DOHH2 (cell line): Measurements from ENCODE around the gene RTP3.

Experiments
- H3F3A ChIP-seq: fragments of 200-600 bp; sonication (generic), shearing (Covaris generic); 2 replicates; pipeline ENCODE4 v1.6.0; 2016; ENCODE audit warnings: antibody characterized with exemption, mild to moderate bottlenecking; ENCODE audit not compliant: control insufficient read depth, insufficient read depth
- H3K27ac ChIP-seq: fragments of 200-600 bp; sonication (generic); 2 replicates; pipeline ENCODE4 v1.5.1; 2014; ENCODE audit warnings: low read depth, mild to moderate bottlenecking, low read length, moderate library complexity
- H3K27me3 ChIP-seq: fragments of 200-600 bp; sonication (generic); 2 replicates; pipeline ENCODE4 v1.6.1; 2014; ENCODE audit warnings: mild to moderate bottlenecking, low read length, mixed read lengths; ENCODE audit not compliant: control insufficient read depth
- H3K36me3 ChIP-seq: fragments of 200-600 bp; sonication (generic); 2 replicates; pipeline ENCODE4 v1.6.1; 2014; ENCODE audit warnings: mild to moderate bottlenecking, low read length, moderate library complexity, mixed read lengths; ENCODE audit not compliant: control insufficient read depth
- H3K4me1 ChIP-seq: fragments of 200-600 bp; sonication (generic); 2 replicates; pipeline ENCODE4 v1.6.1; 2014; ENCODE audit warnings: mild to moderate bottlenecking, low read length, mixed read lengths; ENCODE audit not compliant: control insufficient read depth
- H3K4me2 ChIP-seq: fragments of 200-600 bp; sonication (generic); 2 replicates; pipeline ENCODE4 v1.6.0; 2014; ENCODE audit warnings: mild to moderate bottlenecking, low read length, moderate library complexity
- H3K4me3 ChIP-seq: fragments of 200-600 bp; sonication (generic); 2 replicates; pipeline ENCODE4 v1.5.1; 2014; ENCODE audit warnings: mild to moderate bottlenecking, low read length, mixed read lengths
- H3K79me2 ChIP-seq: fragments of 200-600 bp; sonication (generic); 2 replicates; pipeline ENCODE4 v1.6.1; 2014; ENCODE audit warnings: mild to moderate bottlenecking, low read length, mixed read lengths; ENCODE audit not compliant: control insufficient read depth
- H3K9me2 ChIP-seq: fragments of 200-600 bp; sonication (generic); replicated peaks from 2 replicates; pipeline ENCODE4 v1.6.1; 2014; ENCODE audit warnings: mild to moderate bottlenecking, low read length, mixed read lengths; ENCODE audit not compliant: control insufficient read depth
- H3K9me3 ChIP-seq: fragments of 200-600 bp; sonication (generic); 2 replicates; pipeline ENCODE4 v1.6.1; 2014; ENCODE audit warnings: antibody characterized with exemption, low read length, mixed read lengths; ENCODE audit not compliant: control insufficient read depth, insufficient read depth
- H4K20me1 ChIP-seq: fragments of 200-600 bp; sonication (generic); 2 replicates; pipeline ENCODE4 v1.6.0; 2014; ENCODE audit warnings: low read depth, mild to moderate bottlenecking, antibody characterized with exemption, low read length, moderate library complexity; ENCODE audit not compliant: control insufficient read depth, insufficient read depth
- CTCF ChIP-seq: fragments of 200-600 bp; sonication (generic); IDR thresholded peaks from one replicate; pipeline ENCODE4 v1.5.1; 2014; ENCODE audit warnings: antibody characterized with exemption, mild to moderate bottlenecking, low read depth, low read length; ENCODE audit not compliant: poor library complexity, severe bottlenecking
- EZH2phosphoT487 ChIP-seq: fragments of 200-600 bp; sonication (generic); IDR thresholded peaks from 2 replicates; pipeline ENCODE4 v1.6.1; 2017; ENCODE audit warnings: borderline replicate concordance, mild to moderate bottlenecking, antibody characterized with exemption, low read length, moderate library complexity, mixed read lengths

RTP3 gene

GRCh38 chr3:46501702-46502101, 3.9 kb downstream of the RTP3 start:
- Histone ChIP-seq H3K4me1 (peaks cover 75% of the 10 kb centered on the region), H3K4me3 (peak overlapping the region; percentile 7; the same call in 1 of the 2 replicates)

DNA sequence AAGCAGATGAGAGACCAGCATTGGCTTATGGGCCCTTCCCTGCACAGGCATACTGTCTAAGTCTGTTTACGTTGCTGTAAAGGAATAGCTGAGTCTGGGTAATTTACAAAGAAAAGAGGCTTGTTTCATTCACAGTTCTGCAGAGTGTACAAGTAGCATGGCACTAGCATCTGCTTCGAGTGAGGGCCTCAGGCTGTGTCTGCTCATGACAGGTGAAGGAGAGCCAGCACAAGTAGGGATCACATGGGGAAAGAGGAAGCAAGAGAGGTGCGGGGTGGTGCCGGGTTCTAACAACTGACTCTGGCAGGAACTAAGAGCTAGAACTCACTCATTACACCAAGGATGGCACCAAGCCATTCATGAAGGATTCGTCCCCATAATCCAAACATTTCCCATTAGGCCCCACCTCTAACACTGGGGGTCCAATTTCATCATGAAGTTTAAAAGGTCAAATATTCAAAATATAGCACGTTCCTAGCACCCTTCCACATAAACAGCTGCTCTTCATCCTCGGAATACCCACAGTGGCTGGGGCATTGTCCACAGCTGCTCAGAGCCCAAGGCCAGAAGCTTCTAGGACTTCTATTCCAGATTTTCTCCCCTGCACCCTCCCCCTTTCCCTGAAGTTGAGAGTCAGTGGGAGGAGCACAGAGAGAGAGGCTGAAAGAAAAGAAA, 5.6 kb downstream of the RTP3 start:
- H3F3A ChIP-seq = no peaks in the 10 kb centered on the region
- H3K36me3 ChIP-seq = no peaks in the 10 kb centered on the region
- no peaks in the 10 kb centered on the region for H3K27me3 ChIP-seq
- H3K4me3 ChIP-seq = no peak overlapping the region
- no peaks in the 10 kb centered on the region for H3K9me2 ChIP-seq
- no peak overlapping the region for H3K4me2 ChIP-seq
- no peaks in the 10 kb centered on the region for H3K9me3 ChIP-seq
- no peaks in the 10 kb centered on the region for H4K20me1 ChIP-seq
- no peaks in the 10 kb centered on the region for H3K79me2 ChIP-seq
- TF ChIP-seq EZH2phosphoT487 = no peak
- TF ChIP-seq CTCF = no peak
- no peak overlapping the region for H3K27ac ChIP-seq
- H3K4me1 ChIP-seq = peaks cover 59% of the 10 kb centered on the region

More at GRCh38 chr3:46501702-46502101, 3.9 kb downstream of the RTP3 start:
- H3K27ac ChIP-seq = peak overlapping the region; percentile 63
- H4K20me1 ChIP-seq = no peaks in the 10 kb centered on the region
- TF ChIP-seq CTCF (no peak), EZH2phosphoT487 (no peak)
- H3K9me2 ChIP-seq = no peaks in the 10 kb centered on the region
- H3K9me3 ChIP-seq = no peaks in the 10 kb centered on the region
- H3K27me3 ChIP-seq = no peaks in the 10 kb centered on the region
- no peaks in the 10 kb centered on the region for H3F3A ChIP-seq
- no peaks in the 10 kb centered on the region for H3K36me3 ChIP-seq
- peak overlapping the region; percentile 55 for H3K4me2 ChIP-seq
- no peaks in the 10 kb centered on the region for H3K79me2 ChIP-seq

DNA sequence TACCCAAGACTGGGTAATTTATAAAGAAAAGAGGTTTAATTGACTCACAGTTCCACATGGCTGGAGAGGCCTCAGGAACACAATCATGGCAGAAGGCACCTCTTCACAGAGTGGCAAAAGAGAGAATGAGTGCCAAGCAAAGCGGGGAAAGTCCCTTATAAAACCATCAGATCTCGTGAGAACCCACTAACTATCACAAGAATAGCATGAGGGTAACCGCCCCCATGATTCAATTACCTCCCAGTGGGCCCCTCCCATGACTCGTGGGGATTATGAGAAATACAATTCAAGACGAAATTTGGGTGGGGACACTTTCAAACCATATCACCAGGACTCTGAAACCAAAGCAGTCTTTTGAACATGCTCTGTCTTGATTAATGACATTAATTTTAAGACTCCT, 7.0 kb downstream of the RTP3 start:
- no peak overlapping the region for H3K4me2 ChIP-seq
- H3K4me1 ChIP-seq = peaks cover 45% of the 10 kb centered on the region
- no peaks in the 10 kb centered on the region for H3K9me3 ChIP-seq
- no peaks in the 10 kb centered on the region for H3K27me3 ChIP-seq
- no peak overlapping the region for H3K27ac ChIP-seq
- H4K20me1 ChIP-seq = no peaks in the 10 kb centered on the region
- no peaks in the 10 kb centered on the region for H3F3A ChIP-seq
- TF ChIP-seq EZH2phosphoT487 (no peak), CTCF (no peak)
- H3K9me2 ChIP-seq = no peaks in the 10 kb centered on the region
- no peaks in the 10 kb centered on the region for H3K36me3 ChIP-seq
- no peak overlapping the region for H3K4me3 ChIP-seq
- no peaks in the 10 kb centered on the region for H3K79me2 ChIP-seq
